Tibial nerve (tissue), 4 donors: ENCODE data around the gene LMO7.

Experiments
- EP300 ChIP-seq, 2 donors: sonication (generic); formaldehyde crosslinking; IDR thresholded peaks; one replicate each; pipeline ENCODE4 v1.6.1; 2017; ENCODE audit warnings: antibody characterized with exemption in 2 of 2, mild to moderate bottlenecking in 1 of 2
- POLR2A ChIP-seq, 2 donors: fragments of 450-650 bp; IDR thresholded peaks; one replicate each; pipeline ENCODE4 v1.6.1; 2017; ENCODE audit warnings: antibody characterized with exemption in 2 of 2, mild to moderate bottlenecking in 2 of 2, moderate library complexity in 2 of 2
- TF ChIP-seq, protein P1 (sequence below), 5 experiments: fragments of 200-600 bp in 3 of 5; fragments of 450-650 bp in 2 of 5; sonication (generic) in 3 of 5; IDR thresholded peaks; one replicate each; pipeline ENCODE4 v1.5.1; 2016 to 2019; ENCODE audit warnings: antibody characterized with exemption in 5 of 5, mild to moderate bottlenecking in 3 of 5, moderate library complexity in 2 of 5

DNA sequence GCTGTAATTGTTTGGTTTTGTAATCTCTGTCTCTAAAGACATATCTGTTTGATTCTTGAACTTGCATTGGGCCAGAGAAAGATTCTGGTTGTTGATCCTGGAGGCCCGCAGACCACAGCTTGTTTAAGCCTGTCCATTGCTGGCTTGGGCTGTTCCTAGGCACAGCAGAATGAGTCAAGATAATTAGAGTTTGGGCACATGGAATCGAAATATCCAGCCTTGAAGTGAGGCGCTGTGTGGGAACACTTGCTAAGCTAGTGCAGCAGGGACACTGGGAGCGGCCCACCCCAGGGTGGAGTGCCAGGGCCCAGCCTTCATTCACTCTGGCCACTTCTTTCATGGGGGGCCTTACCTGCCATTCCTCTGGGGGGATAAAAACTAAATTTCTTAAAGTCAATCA, 219.7 kb downstream of the LMO7 start:
- TF ChIP-seq, protein P1, sequence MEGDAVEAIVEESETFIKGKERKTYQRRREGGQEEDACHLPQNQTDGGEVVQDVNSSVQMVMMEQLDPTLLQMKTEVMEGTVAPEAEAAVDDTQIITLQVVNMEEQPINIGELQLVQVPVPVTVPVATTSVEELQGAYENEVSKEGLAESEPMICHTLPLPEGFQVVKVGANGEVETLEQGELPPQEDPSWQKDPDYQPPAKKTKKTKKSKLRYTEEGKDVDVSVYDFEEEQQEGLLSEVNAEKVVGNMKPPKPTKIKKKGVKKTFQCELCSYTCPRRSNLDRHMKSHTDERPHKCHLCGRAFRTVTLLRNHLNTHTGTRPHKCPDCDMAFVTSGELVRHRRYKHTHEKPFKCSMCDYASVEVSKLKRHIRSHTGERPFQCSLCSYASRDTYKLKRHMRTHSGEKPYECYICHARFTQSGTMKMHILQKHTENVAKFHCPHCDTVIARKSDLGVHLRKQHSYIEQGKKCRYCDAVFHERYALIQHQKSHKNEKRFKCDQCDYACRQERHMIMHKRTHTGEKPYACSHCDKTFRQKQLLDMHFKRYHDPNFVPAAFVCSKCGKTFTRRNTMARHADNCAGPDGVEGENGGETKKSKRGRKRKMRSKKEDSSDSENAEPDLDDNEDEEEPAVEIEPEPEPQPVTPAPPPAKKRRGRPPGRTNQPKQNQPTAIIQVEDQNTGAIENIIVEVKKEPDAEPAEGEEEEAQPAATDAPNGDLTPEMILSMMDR (IDR thresholded peaks at IDR 0.05), result no peak
- TF ChIP-seq EP300 (IDR thresholded peaks at IDR 0.05) (no peak), POLR2A (IDR thresholded peaks at IDR 0.05) (no peak)
